ENCODE results near the gene EPHB1.
"Not testable (repeated sequence)": the region's sequence is repeated elsewhere in the genome, so short reads cannot be mapped to it uniquely, and the experiment has no call there.

Gene EPHB1

DNA sequence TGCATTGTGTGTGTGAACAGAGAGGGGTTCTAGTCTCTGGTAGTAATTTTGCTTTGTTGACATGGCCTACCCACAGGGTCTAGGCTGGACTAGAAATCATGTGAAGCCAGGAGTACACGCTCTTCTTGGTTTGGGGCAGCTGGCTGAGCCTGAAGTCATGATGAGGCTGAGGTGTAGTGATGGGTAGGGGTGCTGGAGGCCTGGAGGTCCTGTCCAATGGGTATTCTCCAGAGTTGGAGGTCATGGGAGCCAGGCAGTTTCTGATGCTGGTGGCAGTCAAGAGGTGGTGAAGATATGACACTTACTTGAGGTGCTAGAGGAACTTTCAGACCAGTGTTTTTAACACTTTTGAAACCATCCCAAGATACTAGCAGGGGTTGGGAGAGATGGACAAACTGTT is 18.5 kb upstream of the EPHB1 start:
- DNase-seq (ENCODE audit: extremely low read depth in 1 of 2, low read depth in 1 of 2) = no peak

GRCh38 chr3:134777341-134777740 is 17.7 kb upstream of the EPHB1 start:
- no peak for DNase-seq (ENCODE audit: extremely low read depth in 1 of 2, low read depth in 1 of 2)

DNA sequence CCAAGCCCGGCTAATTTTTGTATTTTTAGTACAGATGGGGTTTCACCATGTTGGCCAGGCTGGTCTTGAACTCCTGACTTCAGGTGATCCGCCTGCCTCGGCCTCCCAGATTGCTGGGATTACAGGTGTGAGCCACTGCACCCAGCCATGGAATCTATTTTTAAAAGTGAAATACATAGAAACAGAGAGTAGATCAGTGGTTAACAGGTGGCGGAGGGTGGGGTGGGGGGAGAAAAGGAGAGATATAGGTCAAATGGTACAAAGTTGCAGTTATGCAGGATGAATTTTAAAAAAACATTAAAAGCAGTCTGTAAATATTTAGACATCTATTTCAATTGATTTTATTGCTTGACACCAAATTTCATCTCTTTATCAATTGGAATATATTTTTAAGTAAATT is 6.8 kb upstream of the EPHB1 start:
- DNase-seq (ENCODE audit: extremely low read depth in 1 of 2, low read depth in 1 of 2) = not testable (repeated sequence)

DNA sequence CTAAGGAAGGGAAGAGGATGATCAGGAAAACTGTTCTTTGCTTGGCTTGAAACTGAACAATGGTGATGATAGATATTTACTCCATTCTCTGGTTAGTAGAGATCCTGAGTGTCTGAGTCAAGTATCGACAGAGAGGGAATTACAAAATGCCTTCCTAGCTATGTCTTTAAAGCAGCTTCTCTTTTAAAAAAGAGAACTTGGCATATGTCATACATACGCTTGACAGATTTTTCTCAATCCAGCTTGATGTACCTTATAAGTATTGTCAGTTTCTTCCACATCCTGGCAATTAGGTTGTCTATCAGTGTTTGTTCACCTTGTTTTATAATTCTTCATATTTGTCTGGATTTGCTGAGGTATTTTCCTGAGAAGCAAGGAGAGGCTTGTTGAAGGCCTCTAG is 5.0 kb upstream of the EPHB1 start:
- DNase-seq (ENCODE audit: extremely low read depth in 1 of 2, low read depth in 1 of 2) = no peak

GRCh38 chr3:134791992-134792391 is 3.1 kb upstream of the EPHB1 start:
- no peak for DNase-seq (ENCODE audit: extremely low read depth in 1 of 2, low read depth in 1 of 2)

DNA sequence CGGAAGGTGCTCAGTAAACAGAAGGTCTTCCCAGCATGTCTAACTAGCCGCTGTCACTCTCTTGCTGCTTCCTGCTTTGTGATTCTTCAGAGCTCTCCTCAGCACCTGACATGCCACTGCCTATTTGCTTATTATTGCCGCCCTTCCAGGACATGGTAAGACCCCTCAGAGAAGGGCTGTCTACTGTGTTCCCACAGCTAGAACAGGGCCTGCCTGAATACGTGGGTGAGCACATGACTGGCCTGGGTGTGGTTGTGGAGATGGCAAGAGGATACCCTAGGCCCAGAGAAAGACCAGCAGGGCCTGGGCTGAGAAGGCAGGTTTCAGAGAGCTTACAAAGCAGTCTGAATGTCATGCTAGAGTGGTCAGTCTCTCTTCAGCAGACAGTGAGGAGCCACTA is 2.4 kb upstream of the EPHB1 start:
- DNase-seq (ENCODE audit: extremely low read depth in 1 of 2, low read depth in 1 of 2) = no peak

- DNase-seq (ENCODE audit: extremely low read depth in 1 of 2, low read depth in 1 of 2) = no peak
These were observed 1.5 kb upstream of the EPHB1 start for GRCh38 chr3:134793562-134793961.

DNA sequence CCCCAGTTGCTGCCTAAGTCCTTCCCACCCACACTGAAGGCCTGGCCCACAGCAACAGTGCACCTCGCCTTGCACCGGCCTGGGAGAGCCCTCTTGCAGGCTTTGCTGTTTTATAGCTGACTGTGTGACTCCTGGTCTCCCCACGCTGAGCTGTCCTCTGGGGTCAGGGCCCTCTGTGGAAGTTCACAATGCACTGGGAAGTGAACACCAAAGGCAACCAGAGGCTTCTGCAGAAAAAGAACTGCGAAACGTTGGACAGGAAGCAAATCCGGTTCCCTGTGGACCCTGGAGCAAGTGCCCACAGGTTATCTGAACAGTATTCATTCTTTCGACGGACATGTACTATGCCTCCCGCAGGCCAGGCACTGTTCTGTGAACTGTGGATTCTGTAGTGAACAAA is 737 bp upstream of the EPHB1 start:
- DNase-seq (ENCODE audit: extremely low read depth in 1 of 2, low read depth in 1 of 2) = no peak

- no peak for DNase-seq (ENCODE audit: extremely low read depth in 1 of 2, low read depth in 1 of 2)
These were observed 753 bp downstream of the EPHB1 start for GRCh38 chr3:134795746-134796280.

GRCh38 chr3:134796281-134797056 is 1.4 kb downstream of the EPHB1 start:
- DNase-seq (ENCODE audit: extremely low read depth in 1 of 2, low read depth in 1 of 2) = no peak

DNA sequence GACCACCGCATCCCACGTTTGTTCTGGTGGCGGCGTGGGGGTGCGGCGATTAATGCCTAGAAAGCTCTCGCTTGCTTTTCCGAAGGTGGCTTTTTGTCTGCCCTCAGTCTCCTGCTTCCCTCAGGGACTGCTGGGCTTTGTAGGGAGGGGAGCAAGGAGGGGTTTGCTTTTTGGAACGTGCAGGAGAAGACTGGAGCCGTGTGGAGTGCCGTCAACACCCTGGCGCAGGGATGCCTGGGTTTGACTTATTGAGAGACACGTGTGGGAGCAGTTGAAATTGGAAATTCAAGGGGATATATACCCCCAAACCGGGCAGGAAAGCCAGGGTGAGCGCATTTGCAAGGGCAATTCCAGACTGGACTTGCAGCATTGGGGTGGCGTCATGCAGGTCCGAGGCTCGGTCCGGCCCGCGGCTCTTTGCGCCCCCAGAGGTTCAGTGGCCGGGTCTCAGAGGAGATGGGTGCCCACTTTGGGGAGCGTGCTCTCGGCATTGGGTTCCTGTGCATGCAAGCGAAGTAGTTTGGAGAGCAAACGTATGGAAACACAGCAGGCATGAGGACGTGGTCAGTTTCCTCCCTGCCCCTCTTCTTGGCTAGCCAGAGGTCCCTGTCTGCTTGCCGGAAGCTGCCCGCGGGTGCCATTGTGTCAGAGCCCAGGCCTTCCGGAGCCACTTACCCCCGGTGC is 2.1 kb downstream of the EPHB1 start:
- no peak for DNase-seq (ENCODE audit: extremely low read depth in 1 of 2, low read depth in 1 of 2)

DNA sequence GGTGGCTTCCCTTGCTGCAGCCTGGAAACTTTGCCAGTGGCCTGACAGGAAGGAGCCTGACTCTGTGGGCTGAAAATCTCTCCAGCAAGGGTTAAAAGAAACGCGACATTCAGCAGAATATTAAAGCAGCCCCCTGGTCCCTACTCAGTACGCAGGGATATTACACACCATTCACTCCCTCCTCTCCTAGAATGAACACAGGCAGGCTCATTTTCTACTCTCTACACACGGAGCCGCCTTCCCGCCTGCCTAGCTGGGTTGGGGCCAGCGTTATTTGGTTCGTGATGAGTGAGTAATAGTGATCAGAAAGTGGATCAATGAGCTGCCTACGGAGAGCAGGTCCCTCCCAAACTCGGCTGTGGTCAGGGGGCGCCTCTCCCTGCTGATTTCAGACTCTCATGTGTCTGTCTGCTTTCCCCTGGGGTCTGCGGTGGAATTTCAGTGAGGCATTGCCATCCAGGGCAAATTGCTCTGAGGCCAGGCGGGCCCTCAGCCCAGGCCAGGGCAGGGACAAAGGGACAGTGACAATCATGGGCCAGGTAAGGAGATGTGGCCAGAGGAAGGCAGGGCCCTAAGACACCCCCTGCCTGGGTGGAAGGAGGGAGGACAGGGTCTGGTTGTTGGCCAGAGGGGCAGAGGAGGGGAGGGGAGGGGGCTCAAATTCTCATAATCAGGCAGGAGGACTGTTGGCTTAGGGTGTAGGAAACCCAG is 2.8 kb downstream of the EPHB1 start:
- no peak for DNase-seq (ENCODE audit: extremely low read depth in 1 of 2, low read depth in 1 of 2)

DNA sequence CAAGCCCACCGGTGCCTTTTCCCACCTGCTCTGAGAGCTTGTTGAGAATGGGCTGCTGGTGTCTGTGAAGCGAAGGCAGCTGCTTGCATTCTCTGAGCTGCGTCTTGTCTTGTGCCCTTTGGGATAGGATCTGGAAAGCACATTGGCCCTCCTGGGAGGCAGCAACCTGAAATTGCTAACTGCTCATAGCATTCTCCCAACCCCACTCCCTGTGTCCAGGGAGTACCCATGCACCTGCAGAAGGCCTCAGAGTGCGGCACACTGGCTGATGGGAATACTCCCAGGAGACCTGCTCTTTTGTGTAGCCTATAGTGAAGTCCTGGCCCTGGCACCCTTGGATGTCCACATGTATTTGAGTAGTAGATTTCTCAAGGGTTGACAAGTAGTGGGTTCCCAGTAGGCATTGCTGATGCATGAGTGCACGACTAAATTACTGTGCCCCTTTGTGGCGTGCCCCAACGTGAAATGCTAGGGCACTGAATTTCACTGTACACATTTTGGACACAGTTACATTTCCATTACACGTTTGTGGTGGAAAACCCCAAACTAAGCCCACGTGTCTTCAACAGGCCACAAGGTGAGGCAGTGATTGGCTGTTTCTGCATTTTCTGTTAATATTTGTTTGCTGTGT is 3.7 kb downstream of the EPHB1 start:
- DNase-seq (ENCODE audit: extremely low read depth in 1 of 2, low read depth in 1 of 2) = no peak

- no peak for DNase-seq (ENCODE audit: extremely low read depth in 1 of 2, low read depth in 1 of 2)
These were observed 4.3 kb downstream of the EPHB1 start for GRCh38 chr3:134799393-134799792.

DNA sequence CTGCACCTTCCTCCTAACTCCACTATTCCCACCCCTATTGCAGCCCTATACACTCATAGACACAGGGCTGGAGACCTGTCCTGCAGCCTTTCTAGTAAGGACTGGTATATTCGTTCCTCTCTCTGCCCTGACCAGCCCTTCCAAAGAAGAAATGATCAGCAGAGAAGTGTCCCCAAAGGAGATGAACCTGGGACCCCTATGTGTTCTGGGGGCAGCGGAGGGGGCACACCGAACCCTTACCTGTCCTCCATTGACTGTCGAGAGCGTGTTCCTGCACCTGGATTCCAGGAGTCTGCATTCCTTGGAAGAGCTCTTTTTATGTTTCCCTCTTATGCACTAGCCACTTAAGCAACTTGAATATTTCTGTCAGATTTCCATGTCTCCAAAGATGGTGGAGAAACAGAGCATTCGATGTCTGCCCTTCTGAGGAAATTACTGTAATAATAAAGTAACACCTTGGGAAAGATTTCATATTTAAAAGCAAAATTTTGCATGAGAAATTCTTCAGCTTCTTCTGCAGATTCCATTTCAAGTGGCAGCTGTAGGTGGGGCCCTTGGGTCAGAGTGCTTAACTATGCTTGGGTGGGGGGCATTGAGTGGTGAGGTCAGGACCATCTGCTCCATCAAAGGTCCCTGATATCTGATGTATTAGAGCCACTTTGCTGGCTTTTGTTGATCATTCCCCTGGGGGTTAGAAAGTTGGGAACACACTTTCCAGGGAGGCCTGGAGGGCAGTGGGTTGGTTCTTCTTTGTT is 6.3 kb downstream of the EPHB1 start:
- DNase-seq (ENCODE audit: extremely low read depth in 1 of 2, low read depth in 1 of 2) = no peak

- DNase-seq (ENCODE audit: extremely low read depth in 1 of 2, low read depth in 1 of 2) = no peak
These were observed 7.5 kb downstream of the EPHB1 start for GRCh38 chr3:134802428-134803050.

DNA sequence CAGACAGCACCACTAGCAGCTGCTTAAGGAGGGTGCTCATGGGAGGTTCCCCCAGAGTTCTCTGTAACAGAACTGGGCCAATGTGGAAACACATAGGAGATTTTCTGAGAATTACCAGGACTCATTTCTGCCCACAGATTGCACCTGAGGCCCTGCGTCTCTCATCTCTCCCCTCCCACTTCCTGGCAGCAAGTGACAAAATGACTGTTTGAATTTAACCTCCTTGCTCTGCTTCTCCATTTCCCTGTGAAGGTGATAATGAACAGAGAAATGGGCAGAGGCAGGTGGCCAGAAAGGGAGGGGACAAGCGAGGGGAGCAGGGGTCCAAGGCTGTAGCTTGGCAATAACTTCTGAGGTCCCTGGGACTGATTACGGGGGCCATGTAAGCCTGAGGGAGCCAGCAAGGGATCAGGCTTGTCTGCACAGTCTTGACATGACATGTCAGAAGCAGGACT is 8.0 kb downstream of the EPHB1 start:
- peak in 1 of 2 donors; percentile 35 for DNase-seq (ENCODE audit: extremely low read depth in 1 of 2, low read depth in 1 of 2)

DNA sequence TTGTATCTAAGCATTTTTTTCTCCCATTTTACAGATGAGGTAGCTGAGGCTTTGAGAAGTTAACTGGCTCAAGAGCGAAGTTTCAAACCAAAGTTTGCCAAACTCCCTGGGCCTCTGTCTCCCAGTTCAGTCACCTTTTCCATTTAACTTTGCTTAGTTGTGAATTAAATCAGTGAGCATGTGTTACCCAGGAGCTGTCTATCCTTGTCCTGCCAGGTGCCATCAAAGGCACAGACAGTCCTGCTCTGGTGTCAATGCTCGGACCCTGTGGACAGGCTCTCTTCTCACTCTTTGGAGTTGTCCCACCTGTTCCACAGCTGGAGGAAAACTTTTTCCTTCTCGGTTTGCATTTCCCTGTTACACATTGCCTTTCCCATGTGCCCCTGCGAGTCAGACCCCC is 8.6 kb downstream of the EPHB1 start:
- DNase-seq (ENCODE audit: extremely low read depth in 1 of 2, low read depth in 1 of 2) = no peak

DNA sequence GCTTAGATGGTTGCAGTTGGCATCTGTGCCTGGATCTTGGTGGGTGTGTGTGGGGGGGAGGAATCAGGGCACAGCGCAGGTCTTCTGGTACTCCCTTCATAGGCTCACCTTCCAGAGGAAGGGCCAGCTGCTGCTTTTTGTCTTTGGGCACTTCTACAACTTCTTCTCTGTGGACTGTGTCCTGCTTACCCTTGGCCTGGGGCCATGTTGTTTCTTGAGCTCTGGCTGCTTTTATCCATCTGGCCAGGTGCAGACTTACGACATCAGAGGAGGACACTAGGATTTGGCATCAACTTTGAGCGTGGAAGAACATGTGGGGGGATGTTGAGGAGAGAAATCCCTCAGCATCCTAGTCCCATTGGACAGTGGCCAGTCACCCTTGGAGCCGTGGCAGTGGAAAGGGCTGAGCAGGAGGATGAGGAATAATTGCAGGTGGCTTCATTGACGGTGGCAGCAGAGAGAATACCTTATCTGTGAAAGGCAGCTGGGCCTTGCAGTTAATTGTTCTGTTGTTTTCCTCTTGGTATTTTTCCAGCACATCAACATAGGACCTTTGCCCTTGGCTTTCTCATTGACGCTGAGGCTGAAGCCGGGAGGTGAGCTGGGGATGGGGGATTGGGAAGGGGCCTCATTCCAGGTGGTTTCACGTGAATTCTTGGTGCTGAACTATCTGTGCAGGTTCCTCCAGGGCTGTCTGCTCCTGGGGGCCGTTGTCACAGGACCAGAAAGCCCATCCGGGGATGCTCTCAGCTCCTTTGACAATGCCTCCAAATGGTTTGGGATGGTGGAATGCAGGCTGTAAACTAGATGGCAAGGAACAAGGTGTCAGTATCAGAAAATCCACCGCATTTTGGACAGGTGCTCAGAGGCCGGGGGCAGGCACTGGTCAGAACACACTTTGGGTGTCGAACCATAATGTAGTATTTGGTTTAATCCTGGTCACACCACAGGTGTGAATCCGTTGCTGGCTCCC is 9.7 kb downstream of the EPHB1 start:
- DNase-seq (ENCODE audit: extremely low read depth in 1 of 2, low read depth in 1 of 2) = no peak

All from stimulated activated CD8-positive, alpha-beta memory T cell treated with anti-CD3 and anti-CD28 coated beads, Interleukin-7, amount 100 ng/mL, for 48 hours (primary cell).